Ishikawa (cell line): Measurements from ENCODE around the gene CEP57L1.

Source experiments
- CEBPB ChIP-seq: IDR thresholded peaks from 2 replicates; pipeline ENCODE4 v1.6.1; 2012
- CREB1 ChIP-seq: IDR thresholded peaks from 2 replicates; pipeline ENCODE4 v1.6.1; 2012; ENCODE audit warnings: low read depth
- EGR1 ChIP-seq: IDR thresholded peaks from 2 replicates; pipeline ENCODE4 v1.6.1; 2012
- EP300 ChIP-seq: IDR thresholded peaks from 2 replicates; pipeline ENCODE4 v1.6.1; 2012; ENCODE audit warnings: borderline replicate concordance
- FOXM1 ChIP-seq: IDR thresholded peaks from 2 replicates; pipeline ENCODE4 v1.6.1; 2012; ENCODE audit warnings: low read depth, borderline replicate concordance
- NFIC ChIP-seq: IDR thresholded peaks from 2 replicates; pipeline ENCODE4 v1.6.1; 2012
- RAD21 ChIP-seq: IDR thresholded peaks from 2 replicates; pipeline ENCODE4 v1.6.1; 2012; ENCODE audit warnings: low read depth
- REST ChIP-seq: IDR thresholded peaks from 2 replicates; pipeline ENCODE4 v1.6.1; 2012; ENCODE audit warnings: low read depth, mild to moderate bottlenecking
- TAF1 ChIP-seq: IDR thresholded peaks from 2 replicates; pipeline ENCODE4 v1.6.1; 2012; ENCODE audit warnings: low read depth, mild to moderate bottlenecking
- TCF12 ChIP-seq: IDR thresholded peaks from 2 replicates; pipeline ENCODE4 v1.6.1; 2012; ENCODE audit warnings: low read depth
- TEAD4 ChIP-seq: IDR thresholded peaks from 2 replicates; pipeline ENCODE4 v1.6.1; 2012
- YY1 ChIP-seq: IDR thresholded peaks from 2 replicates; pipeline ENCODE4 v1.6.1; 2012; ENCODE audit warnings: low read depth
- ZBTB7A ChIP-seq: IDR thresholded peaks from 2 replicates; pipeline ENCODE4 v1.6.1; 2012; ENCODE audit warnings: low read depth
- TF ChIP-seq, protein P1 (sequence below): IDR thresholded peaks from 2 replicates; pipeline ENCODE4 v1.6.1; 2012
- TF ChIP-seq, protein P2 (sequence below): IDR thresholded peaks from 2 replicates; pipeline ENCODE4 v1.6.1; 2012

The CEP57L1 gene

GRCh38 chr6:109130065-109130464 lies 34.8 kb downstream of the CEP57L1 start:
- TF ChIP-seq TAF1, result no peak
- no peak for TF ChIP-seq ZBTB7A
- no peak for TF ChIP-seq NFIC
- no peak for TF ChIP-seq TEAD4
- no peak for TF ChIP-seq FOXM1
- TF ChIP-seq EP300, result no peak
- no peak for TF ChIP-seq TCF12
- no peak for TF ChIP-seq EGR1
- TF ChIP-seq REST, result no peak
- TF ChIP-seq, protein P1, sequence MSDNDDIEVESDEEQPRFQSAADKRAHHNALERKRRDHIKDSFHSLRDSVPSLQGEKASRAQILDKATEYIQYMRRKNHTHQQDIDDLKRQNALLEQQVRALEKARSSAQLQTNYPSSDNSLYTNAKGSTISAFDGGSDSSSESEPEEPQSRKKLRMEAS, result no peak
- TF ChIP-seq CEBPB, result no peak
- no peak for TF ChIP-seq RAD21

DNA sequence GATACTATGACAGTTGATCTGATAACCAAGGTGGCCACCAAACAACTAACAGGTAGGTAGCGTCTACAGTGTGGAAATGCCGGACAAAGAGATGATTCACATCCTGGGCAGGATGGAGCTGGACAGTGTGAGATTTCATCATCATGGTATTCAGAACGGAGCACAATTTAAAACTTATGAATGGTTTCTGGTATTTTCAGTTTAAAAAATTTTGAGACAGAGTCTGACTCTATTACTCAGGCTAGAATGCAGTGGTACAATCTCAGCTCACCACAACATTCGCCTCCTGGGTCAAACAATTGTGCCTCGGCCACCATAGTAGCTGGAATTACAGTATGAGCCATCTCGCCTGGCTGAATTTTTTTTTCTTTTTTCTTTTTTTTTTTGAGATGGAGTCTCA lies 43.8 kb downstream of the CEP57L1 start:
- TF ChIP-seq TEAD4 (no peak), ZBTB7A (no peak), REST (no peak), NFIC (no peak), YY1 (no peak), EGR1 (no peak), CEBPB (no peak), RAD21 (no peak), EP300 (no peak), FOXM1 (no peak), TAF1 (no peak), CREB1 (no peak), TCF12 (no peak)
- TF ChIP-seq, protein P1, result no peak
- TF ChIP-seq, protein P2, sequence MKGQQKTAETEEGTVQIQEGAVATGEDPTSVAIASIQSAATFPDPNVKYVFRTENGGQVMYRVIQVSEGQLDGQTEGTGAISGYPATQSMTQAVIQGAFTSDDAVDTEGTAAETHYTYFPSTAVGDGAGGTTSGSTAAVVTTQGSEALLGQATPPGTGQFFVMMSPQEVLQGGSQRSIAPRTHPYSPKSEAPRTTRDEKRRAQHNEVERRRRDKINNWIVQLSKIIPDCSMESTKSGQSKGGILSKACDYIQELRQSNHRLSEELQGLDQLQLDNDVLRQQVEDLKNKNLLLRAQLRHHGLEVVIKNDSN, result no peak

- no peak for TF ChIP-seq TEAD4
Measured at GRCh38 chr6:109143191-109143590, 47.9 kb downstream of the CEP57L1 start.

DNA sequence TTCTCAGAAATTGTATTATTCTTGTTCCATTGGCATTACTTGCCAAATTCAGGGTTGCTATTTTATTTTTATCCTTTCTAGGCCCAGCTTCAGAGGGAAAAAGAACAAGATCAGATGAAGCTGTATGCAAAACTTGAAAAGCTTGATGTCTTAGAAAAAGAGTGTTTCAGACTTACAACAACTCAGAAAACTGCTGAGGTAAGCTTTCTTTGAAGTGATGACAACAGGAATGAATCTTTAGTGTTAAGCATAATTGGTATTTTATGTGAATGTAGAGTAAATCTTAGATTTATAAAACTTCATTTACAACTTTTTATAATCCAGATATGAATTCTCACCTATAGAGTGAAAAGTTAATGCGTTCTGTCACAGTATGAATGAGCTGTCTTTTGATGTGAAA lies 58.4 kb downstream of the CEP57L1 start:
- TF ChIP-seq, protein P2, result no peak
- TF ChIP-seq FOXM1 (no peak), TAF1 (no peak), YY1 (no peak), EP300 (no peak), CEBPB (no peak)
- TF ChIP-seq, protein P1, result no peak

DNA sequence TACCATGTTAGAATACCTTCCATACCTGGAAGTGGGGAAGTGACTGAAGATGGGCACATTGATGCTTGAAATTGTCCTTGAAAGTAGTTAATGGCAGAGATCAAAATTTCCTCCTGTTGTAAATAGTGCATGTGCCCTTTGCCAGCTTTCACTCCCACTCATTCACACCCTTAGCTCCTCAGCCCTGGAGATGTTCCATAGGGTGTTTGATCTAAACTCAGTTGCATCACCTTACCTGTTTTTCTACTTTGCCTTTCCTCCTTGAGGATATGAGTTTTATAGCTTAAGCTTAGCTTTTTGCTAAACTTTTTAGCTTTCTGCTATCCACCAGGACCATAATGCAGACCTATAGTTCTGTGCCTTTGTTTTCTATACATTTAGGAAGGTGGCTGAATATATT lies 69.0 kb downstream of the CEP57L1 start:
- TF ChIP-seq YY1 (no peak), TEAD4 (no peak), NFIC (no peak), ZBTB7A (no peak), REST (no peak), CREB1 (no peak), EGR1 (no peak), FOXM1 (no peak), TCF12 (no peak), CEBPB (no peak), RAD21 (no peak), TAF1 (no peak), EP300 (no peak)
- TF ChIP-seq, protein P1, result no peak
- TF ChIP-seq, protein P2, result no peak
